Immature natural killer cell (primary cell): ENCODE results near the gene PNRC1. TPM values are rescaled to one million over a fixed set of nuclear protein-coding genes. Genes with fewer than 3 reads are reported as not detected.
A peak's percentile ranks its signal among the peaks of the same experiment; 100 is the strongest.
"Not testable (repeated sequence)": the region's sequence is repeated elsewhere in the genome, so short reads cannot be mapped to it uniquely, and the experiment has no call there.

Source experiments
- DNase-seq, 3 donors: peaks; one replicate each; pipeline ENCODE4 v3.0.0; 2022; ENCODE audit warnings: mixed read lengths in 1 of 3
- H3K27ac Mint-ChIP-seq, 6 donors: one replicate each; pipeline ENCODE4 v1.8.0; 2020; ENCODE audit warnings: mixed read lengths in 6 of 6, mild to moderate bottlenecking in 5 of 6, inconsistent platforms in 4 of 6, moderate library complexity in 3 of 6
- H3K27me3 Mint-ChIP-seq, 3 donors: one replicate each; pipeline ENCODE4 v1.8.0; 2020 to 2021; ENCODE audit warnings: low read depth in 3 of 3, mild to moderate bottlenecking in 3 of 3, mixed read lengths in 3 of 3, moderate library complexity in 3 of 3, inconsistent platforms in 1 of 3
- H3K36me3 Mint-ChIP-seq, 3 donors: one replicate each; pipeline ENCODE4 v1.8.0; 2020; ENCODE audit warnings: mixed read lengths in 3 of 3, inconsistent platforms in 2 of 3, mild to moderate bottlenecking in 2 of 3
- H3K4me1 Mint-ChIP-seq, 2 donors: one replicate each; pipeline ENCODE4 v1.8.0; 2020; ENCODE audit warnings: inconsistent platforms in 2 of 2, mild to moderate bottlenecking in 2 of 2, mixed read lengths in 2 of 2, moderate library complexity in 1 of 2
- H3K4me3 Mint-ChIP-seq, 5 donors: one replicate each; pipeline ENCODE4 v1.8.0; 2020; ENCODE audit warnings: mild to moderate bottlenecking in 5 of 5, mixed read lengths in 5 of 5, inconsistent platforms in 3 of 5, moderate library complexity in 3 of 5
- H3K9me3 Mint-ChIP-seq, 6 donors: one replicate each; pipeline ENCODE4 v1.8.0; 2020; ENCODE audit warnings: mild to moderate bottlenecking in 6 of 6, mixed read lengths in 6 of 6, inconsistent platforms in 4 of 6, moderate library complexity in 3 of 6
- polyA plus RNA-seq, 3 donors: library from polyadenylated mRNA; unstranded; fragments of 300-500 nt; fragmentation: Illumina TruSeq; gene quantifications; one replicate each; pipeline ENCODE4 v1.2.3, GENCODE V29; 2021

PNRC1 gene
- polyA plus RNA-seq, 3 donors from 2014 or later, result 255 to 629 (median 491) TPM

DNA sequence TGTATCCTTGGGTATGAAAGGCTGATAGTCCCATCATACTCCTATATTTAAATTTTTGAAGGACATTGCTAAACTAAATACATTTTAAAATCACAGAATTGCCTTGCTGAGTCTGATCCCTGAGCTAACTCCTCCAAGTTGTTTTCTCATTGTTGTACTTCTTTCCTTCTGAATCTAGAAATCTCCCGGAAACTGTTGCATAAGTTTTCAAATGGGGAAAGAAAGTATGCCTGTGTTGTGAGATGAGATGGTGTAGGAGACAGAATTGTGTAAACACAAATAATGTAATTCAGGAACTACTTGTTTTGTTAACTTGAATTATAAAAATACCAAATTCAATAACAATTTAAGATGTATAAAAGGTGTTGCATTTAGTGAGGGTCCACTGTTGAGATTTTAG, 7.3 kb downstream of the PNRC1 start:
- DNase-seq, result no peak
- H3K4me1 Mint-ChIP-seq, result peaks cover 67 to 81% of the 10 kb centered on the region in 2 donors
- H3K4me3 Mint-ChIP-seq, result no peak overlapping the region
- peaks cover 8 to 20% (median 14%) of the 10 kb centered on the region in 3 donors for H3K27me3 Mint-ChIP-seq
- peaks cover 14 to 28% (median 20%) of the 10 kb centered on the region in 3 donors for H3K36me3 Mint-ChIP-seq
- peak overlapping the region in 4 of 6 donors; percentile 9 to 76 (median 58) for H3K27ac Mint-ChIP-seq
- no peaks in the 10 kb centered on the region for H3K9me3 Mint-ChIP-seq

DNA sequence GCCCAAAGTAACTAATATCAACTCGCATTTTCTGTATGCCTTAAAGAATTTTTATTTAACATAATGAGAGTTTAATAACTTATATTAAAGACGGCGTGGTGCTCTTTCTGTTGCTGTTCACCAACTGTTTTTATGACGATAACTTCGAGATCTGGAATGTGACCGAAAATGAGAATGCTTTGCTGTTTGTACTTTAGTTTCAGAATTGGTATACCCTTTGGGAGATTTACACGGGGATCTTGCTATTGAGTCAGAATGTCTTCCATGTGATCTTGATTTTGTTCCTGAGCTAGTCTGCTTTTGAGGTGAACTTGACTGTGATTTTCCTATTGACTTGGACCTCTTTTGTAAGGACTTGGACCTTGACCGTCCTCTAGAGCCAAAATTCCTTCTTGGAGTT, 17.9 kb downstream of the PNRC1 start:
- Mint-ChIP-seq H3K36me3 (peaks cover 0 to 7% (median 0%) of the 10 kb centered on the region in 3 donors), H3K27ac (no peak overlapping the region), H3K4me1 (no peaks in the 10 kb centered on the region), H3K27me3 (no peaks in the 10 kb centered on the region), H3K4me3 (no peak overlapping the region), H3K9me3 (no peaks in the 10 kb centered on the region)
- DNase-seq, result no peak

DNA sequence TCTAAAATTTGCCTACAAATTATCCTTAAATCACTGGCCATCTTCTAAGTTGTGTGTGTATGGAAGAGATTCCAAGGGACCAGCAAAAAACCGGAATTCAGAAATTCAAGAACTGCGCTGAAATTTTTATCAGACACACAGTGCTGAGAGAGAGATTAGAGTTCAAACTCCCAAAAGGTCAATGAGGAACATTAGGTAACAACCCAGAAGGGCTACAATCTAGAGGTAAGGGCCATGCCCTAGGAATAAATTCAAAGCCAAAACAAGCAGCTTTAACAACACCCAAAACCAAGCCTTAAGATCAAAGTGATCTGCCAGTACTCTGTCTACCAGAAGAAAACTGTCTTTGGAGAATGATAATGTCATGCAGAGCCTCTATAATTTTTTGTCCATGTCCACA, 19.6 kb downstream of the PNRC1 start:
- H3K4me1 Mint-ChIP-seq, result no peaks in the 10 kb centered on the region
- no peak overlapping the region for H3K4me3 Mint-ChIP-seq
- no peaks in the 10 kb centered on the region for H3K9me3 Mint-ChIP-seq
- H3K27me3 Mint-ChIP-seq, result no peaks in the 10 kb centered on the region
- peak overlapping the region in 1 of 6 donors; percentile 63 for H3K27ac Mint-ChIP-seq
- no peak for DNase-seq
- peaks cover 2 to 8% (median 2%) of the 10 kb centered on the region in 3 donors for H3K36me3 Mint-ChIP-seq

DNA sequence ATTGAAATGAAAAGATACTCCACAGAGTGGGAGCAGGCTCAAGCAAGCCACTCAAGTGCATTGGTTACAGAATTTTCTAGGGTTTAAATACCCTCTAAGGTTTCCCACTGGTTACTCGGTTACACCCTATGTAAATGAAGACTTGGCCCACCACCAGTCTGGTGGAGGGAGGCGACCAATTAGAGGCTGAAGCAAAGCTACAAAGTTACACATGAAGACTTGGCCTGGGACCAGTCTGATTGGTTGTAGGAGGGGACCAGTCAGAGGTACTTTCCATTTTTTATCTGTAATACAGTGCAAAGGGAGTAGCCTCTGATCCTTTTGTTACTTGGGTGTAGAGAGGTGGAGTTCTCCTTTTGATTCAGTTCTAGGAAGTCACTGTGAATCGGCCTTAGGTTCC, 29.7 kb downstream of the PNRC1 start:
- H3K4me1 Mint-ChIP-seq, result no peaks in the 10 kb centered on the region
- no peak overlapping the region for H3K4me3 Mint-ChIP-seq
- no peaks in the 10 kb centered on the region for H3K9me3 Mint-ChIP-seq

DNA sequence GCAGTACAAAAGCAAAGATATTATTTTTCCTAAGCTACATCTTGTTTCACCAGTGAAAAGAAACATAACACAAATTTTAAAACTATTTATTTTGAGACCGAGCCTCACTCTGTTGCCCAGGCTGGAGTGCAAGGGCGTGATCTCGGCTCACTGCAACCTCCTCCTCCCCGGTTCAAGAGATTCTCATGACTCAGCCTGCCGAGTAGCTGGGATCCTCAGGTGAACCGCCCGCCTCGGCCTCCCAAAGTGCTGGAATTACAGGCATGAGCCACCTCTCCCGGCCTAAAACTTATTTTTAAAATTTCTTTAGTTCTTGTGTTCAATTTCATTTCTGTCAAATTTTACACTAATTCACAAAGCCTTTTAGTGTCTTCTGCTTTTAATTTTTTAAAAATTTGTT, 31.4 kb downstream of the PNRC1 start:
- Mint-ChIP-seq H3K4me3 (no peak overlapping the region), H3K4me1 (peaks cover 3 to 4% of the 10 kb centered on the region in 2 donors), H3K27ac (no peak overlapping the region), H3K9me3 (no peaks in the 10 kb centered on the region), H3K36me3 (peaks cover 0 to 10% (median 0%) of the 10 kb centered on the region in 3 donors), H3K27me3 (no peaks in the 10 kb centered on the region)
- no peak for DNase-seq

More for the DNA sequence above, 29.7 kb downstream of the PNRC1 start:
- no peak for DNase-seq
- Mint-ChIP-seq H3K27me3 (no peaks in the 10 kb centered on the region), H3K27ac (no peak overlapping the region), H3K36me3 (peaks cover 1 to 14% (median 2%) of the 10 kb centered on the region in 3 donors)

DNA sequence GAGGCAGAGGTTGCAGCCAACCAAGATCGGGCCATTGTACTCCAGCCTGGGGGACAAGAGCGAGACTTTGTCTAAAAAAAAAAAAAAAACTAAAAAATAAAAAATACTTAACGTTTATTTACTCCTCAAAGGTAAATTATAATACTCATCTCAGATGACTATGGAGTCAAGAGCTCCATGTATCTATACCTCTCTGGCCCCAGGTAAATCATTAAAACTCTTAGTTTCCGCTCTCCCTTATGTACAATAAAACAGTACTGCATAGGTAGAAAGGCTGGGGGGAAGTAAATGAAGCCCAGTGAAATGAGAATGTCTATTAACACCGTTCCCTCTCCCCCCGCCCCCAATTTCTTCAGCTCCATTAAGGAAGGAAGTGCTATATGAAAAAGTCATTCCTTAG, 36.2 kb downstream of the PNRC1 start:
- Mint-ChIP-seq H3K4me3 (peak overlapping the region; percentile 86 to 93 (median 89)), H3K27ac (peak overlapping the region in 3 of 6 donors; percentile 52 to 78 (median 69)), H3K9me3 (no peaks in the 10 kb centered on the region), H3K36me3 (no peaks in the 10 kb centered on the region), H3K27me3 (peaks cover 0 to 7% (median 2%) of the 10 kb centered on the region in 3 donors), H3K4me1 (peaks cover 15 to 18% of the 10 kb centered on the region in 2 donors)
- DNase-seq, result no peak

DNA sequence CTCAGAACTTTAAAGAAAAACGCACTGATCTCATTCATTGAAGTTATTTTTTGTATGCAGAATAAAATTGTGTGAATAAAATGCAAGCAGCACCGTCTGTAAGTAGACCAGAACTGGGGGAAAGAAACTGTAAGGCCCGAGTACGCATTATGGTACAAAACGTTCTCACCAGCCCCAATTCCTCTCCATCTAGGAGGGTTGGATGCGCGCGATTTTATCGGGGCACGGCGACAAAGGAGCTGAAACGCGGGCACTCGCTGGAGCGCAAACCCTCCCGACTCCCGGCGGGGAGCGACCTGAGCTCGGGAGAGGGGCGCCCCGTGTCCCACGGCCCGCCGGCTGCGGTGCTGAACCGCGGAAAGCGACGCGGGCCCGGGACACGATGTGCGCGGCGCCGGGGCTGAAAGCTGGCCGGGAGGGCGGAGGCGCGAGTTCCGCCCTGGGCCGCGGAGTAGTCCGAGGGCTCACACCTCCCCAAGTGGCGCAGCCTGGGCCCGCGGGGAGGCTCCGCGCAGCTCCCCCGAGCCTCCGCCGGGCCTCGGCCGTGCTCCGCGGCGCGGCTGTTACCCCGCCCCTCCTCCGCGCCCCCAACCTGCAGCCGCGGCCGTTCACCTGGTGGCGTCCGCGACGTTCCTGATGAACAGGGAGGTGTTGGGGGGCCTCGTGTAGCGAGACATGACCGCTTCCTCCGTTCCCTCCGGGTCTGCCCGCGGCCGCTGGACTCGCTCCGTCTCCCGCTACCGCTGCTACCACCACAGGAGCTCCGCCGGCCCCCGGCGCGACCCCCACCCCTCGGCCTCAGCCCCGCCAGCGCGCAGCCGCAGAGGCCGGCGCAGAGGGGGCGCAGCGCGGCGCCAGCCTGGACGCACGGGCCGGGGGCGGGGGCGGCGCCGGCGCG, 36.9 kb downstream of the PNRC1 start, which contains the start of gene SRSF12:
SRSF12 (minus strand) TSS at position 861 of the 898 bp plus-strand sequence; CDS start at position 677, 184 bp downstream.
- Mint-ChIP-seq H3K27ac (peak within 1 kb of the TSS; percentile 30 to 81 (median 74)), H3K9me3 (no peaks in the 10 kb centered on the region), H3K36me3 (no peaks in the 10 kb centered on the region), H3K4me1 (peaks cover 15 to 18% of the 10 kb centered on the region in 2 donors), H3K27me3 (peaks cover 0 to 7% (median 2%) of the 10 kb centered on the region in 3 donors), H3K4me3 (peak within 1 kb of the TSS; percentile 86 to 93 (median 89))
- peak; percentile 49 to 65 (median 64) for DNase-seq

DNA sequence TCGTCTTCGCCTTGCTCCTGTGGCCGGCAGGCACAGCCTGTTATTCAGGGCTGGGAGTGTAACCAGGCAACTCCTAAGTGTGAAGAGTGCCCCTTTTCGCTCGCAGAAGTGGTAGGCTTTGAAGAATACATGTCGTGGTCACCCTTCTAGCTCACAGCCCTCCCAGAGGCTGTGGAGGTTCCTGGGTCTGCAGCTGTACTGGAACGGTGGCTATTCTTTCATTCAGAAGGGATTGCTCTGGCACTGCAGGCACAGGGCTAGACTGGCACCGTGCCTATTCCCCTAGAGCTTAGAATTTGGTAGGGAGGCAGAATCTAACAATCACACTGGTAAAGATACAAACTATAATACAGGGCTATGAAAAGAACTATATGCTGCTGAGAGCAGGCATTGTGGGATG, 38.4 kb downstream of the PNRC1 start:
- no peaks in the 10 kb centered on the region for H3K9me3 Mint-ChIP-seq
- peak overlapping the region in 5 of 6 donors; percentile 1 to 81 (median 30) for H3K27ac Mint-ChIP-seq
- peaks cover 0 to 7% (median 2%) of the 10 kb centered on the region in 3 donors for H3K27me3 Mint-ChIP-seq
- DNase-seq, result no peak
- H3K4me1 Mint-ChIP-seq, result peaks cover 15 to 18% of the 10 kb centered on the region in 2 donors
- peak overlapping the region; percentile 67 to 87 (median 74) for H3K4me3 Mint-ChIP-seq
- no peaks in the 10 kb centered on the region for H3K36me3 Mint-ChIP-seq

DNA sequence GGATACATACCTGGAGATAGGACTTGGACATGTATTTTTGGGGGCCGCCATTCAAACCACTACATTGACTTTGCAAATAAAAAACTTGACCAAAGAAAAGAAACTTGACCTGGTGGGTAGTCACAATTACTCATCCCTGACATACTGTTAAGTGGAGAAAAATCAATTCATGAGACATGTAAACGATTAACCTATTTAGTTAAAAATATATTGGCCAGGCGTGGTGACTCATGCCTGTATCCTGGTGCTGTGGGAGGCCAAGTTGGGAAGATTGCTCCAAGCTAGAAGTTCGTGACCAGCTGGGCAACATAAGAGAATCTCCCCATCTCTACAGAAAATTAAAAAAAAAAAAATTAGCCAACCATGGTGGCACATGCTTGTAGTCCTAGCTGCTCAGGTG, 39.8 kb downstream of the PNRC1 start:
- Mint-ChIP-seq H3K36me3 (peaks cover 0 to 4% (median 3%) of the 10 kb centered on the region in 3 donors), H3K27me3 (peaks cover 0 to 7% (median 2%) of the 10 kb centered on the region in 3 donors), H3K4me3 (no peak overlapping the region), H3K27ac (no peak overlapping the region), H3K9me3 (no peaks in the 10 kb centered on the region), H3K4me1 (peaks cover 15 to 18% of the 10 kb centered on the region in 2 donors)
- no peak for DNase-seq

DNA sequence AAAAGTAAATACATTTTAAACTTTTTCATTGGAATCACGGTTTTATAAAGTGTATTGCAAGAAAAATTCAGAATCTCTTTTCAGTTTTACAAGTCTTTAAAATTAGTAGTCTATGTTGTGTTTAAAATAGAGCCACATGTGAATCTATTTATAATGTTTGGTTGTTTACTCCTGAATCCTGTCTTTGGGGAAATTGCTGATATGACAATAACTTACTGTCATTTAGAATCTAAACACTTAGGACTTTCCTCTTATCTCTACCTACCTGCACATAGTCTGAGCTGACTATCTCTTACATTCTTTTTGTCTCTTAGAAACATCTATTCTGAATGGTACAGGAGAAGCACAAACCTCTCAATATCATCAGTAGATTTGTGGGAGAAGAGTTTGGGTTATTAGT, 41.4 kb downstream of the PNRC1 start:
- Mint-ChIP-seq H3K27me3 (peaks cover 0 to 7% (median 2%) of the 10 kb centered on the region in 3 donors), H3K4me3 (no peak overlapping the region), H3K27ac (no peak overlapping the region), H3K9me3 (no peaks in the 10 kb centered on the region), H3K4me1 (peaks cover 12 to 14% of the 10 kb centered on the region in 2 donors), H3K36me3 (peaks cover 0 to 6% (median 3%) of the 10 kb centered on the region in 3 donors)
- DNase-seq, result no peak

DNA sequence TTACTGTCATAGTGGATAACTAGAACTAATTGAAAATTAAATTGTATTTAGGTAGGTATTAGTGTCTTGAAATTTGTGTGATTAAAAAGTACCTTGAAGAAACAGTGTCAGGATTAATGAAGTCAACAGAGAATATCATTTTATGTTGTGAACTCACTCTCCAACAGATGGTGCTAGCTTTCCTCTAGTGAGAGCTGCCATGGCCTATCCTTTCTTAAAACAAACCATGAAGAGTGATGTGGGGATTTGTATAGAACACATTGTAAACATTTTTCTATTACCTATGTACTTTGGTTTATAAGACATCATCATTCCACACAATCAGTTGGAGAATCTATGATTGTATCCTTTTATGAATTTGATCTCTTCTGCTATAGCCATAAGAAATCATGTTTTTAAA, 42.1 kb downstream of the PNRC1 start:
- Mint-ChIP-seq H3K9me3 (no peaks in the 10 kb centered on the region), H3K36me3 (peaks cover 0 to 7% (median 3%) of the 10 kb centered on the region in 3 donors), H3K4me3 (no peak overlapping the region), H3K27ac (peak overlapping the region in 1 of 6 donors; percentile 14), H3K4me1 (peaks cover 9% of the 10 kb centered on the region in 2 donors), H3K27me3 (peaks cover 0 to 7% (median 2%) of the 10 kb centered on the region in 3 donors)
- peak in 1 of 3 donors; percentile 14 for DNase-seq

DNA sequence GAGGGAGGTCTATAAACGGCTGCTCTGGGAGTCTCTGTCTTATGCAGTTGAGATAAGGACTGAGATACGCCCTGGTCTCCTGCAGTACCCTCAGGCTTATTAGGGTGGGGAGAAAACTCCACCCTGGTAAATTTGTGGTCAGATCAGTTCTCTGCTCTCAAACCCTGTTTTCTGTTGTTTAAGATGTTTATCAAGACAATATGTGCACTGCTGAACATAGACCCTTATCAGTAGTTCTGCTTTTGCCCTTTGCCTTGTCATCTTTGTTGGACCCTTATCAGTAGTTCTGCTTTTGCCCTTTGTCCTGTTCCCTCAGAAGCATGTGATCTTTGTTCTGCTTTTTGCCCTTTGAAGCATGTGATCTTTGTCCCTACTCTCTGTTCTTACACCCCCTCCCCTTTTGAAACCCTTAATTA, 47.7 kb downstream of the PNRC1 start:
- H3K4me3 Mint-ChIP-seq, H3K4me1 Mint-ChIP-seq, H3K27me3 Mint-ChIP-seq, H3K36me3 Mint-ChIP-seq, DNase-seq, H3K9me3 Mint-ChIP-seq: not testable (repeated sequence)
- H3K27ac Mint-ChIP-seq, result peak overlapping the region in 1 of 6 donors; percentile 25

DNA sequence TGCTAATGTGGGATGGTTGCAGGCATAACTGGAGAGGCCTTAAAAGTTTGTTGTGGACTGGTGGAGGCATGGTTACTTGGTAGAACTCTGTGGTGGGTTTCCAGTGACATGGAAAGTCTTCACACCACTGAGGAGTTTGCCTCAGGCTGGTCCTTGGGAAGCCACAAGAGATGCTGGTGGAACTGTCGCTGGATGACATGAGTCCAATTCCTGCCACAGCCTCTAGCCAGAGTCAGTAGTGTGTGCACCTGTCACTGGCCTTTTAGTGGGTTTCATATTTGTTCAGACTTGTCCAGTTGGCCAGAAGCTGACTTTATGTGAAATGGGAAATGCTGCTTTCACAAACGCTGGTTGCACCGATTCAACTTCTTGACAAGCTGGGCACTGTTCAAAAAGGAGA, 51.0 kb downstream of the PNRC1 start:
- DNase-seq, result no peak
- Mint-ChIP-seq H3K27ac (no peak overlapping the region), H3K9me3 (peaks cover 0 to 6% (median 3%) of the 10 kb centered on the region in 6 donors), H3K36me3 (peaks cover 4 to 8% (median 6%) of the 10 kb centered on the region in 3 donors), H3K27me3 (peaks cover 0 to 2% (median 2%) of the 10 kb centered on the region in 3 donors), H3K4me3 (no peak overlapping the region), H3K4me1 (no peaks in the 10 kb centered on the region)

DNA sequence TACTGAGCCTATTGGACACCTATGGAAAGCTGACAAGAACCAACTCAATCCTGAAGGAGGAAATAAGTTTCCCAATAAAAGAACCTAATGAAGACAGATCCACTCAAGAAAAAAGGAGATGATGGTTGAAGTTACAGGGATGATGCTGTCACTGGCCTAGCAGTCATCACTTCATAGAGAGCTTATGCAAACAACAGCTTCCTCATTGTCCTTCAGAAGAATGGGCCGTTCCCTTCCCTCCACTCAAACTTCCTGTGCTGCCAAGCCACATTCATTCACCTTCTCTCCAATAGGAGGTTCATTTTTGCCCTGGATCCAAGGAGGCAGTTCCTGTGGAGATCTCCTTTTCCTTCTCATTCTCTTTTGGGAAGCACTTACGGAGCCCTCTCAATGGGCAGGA, 51.5 kb downstream of the PNRC1 start:
- Mint-ChIP-seq H3K4me3 (no peak overlapping the region), H3K27me3 (peaks cover 0 to 2% (median 2%) of the 10 kb centered on the region in 3 donors), H3K9me3 (peaks cover 0 to 6% (median 3%) of the 10 kb centered on the region in 6 donors), H3K36me3 (peaks cover 4 to 6% (median 5%) of the 10 kb centered on the region in 3 donors), H3K4me1 (no peaks in the 10 kb centered on the region), H3K27ac (no peak overlapping the region)
- DNase-seq, result no peak
